NCI-H1092 treated with DMSO at 0.1 percent for 48 hours (cell line): ENCODE data around the gene PRAC1.

Experiments used
- DNase-seq: peaks from one replicate; lab custom pipeline; 2025; lab: John Stamatoyannopoulos, UW

PRAC1 gene

GRCh38 chr17:48747445-48748363 is 25.4 kb upstream of the PRAC1 start:
- DNase-seq, result no peak

GRCh38 chr17:48746916-48747444 is 24.7 kb upstream of the PRAC1 start:
- DNase-seq, result no peak

GRCh38 chr17:48745381-48746275 is 23.3 kb upstream of the PRAC1 start:
- DNase-seq, result no peak

GRCh38 chr17:48740537-48740936 is 18.2 kb upstream of the PRAC1 start:
- no peak for DNase-seq

GRCh38 chr17:48738803-48739526 is 16.6 kb upstream of the PRAC1 start:
- DNase-seq, result no peak

GRCh38 chr17:48738424-48738802 is 16.1 kb upstream of the PRAC1 start:
- no peak for DNase-seq

GRCh38 chr17:48737330-48738043 is 15.2 kb upstream of the PRAC1 start:
- no peak for DNase-seq

GRCh38 chr17:48735062-48735351 is 12.7 kb upstream of the PRAC1 start:
- DNase-seq, result no peak

- no peak for DNase-seq
These were observed 12.2 kb upstream of the PRAC1 start for GRCh38 chr17:48734333-48735061.

GRCh38 chr17:48733632-48734328 is 11.5 kb upstream of the PRAC1 start:
- DNase-seq, result no peak

GRCh38 chr17:48732688-48733629 is 10.6 kb upstream of the PRAC1 start:
- DNase-seq, result no peak

- DNase-seq, result no peak
These were observed 9.0 kb upstream of the PRAC1 start for GRCh38 chr17:48731355-48731754.

GRCh38 chr17:48730240-48730550 is 7.9 kb upstream of the PRAC1 start:
- DNase-seq, result no peak

- DNase-seq, result no peak
These were observed 7.3 kb upstream of the PRAC1 start for GRCh38 chr17:48729335-48730239.

- DNase-seq, result no peak
These were observed 6.2 kb upstream of the PRAC1 start, which contains the start of gene HOXB13 for GRCh38 chr17:48728232-48729231. HOXB13 (minus strand) TSS chr17:48728750; CDS start chr17:48728593, 157 bp downstream.

GRCh38 chr17:48727415-48728175 is 5.3 kb upstream of the PRAC1 start:
- DNase-seq, result no peak
